Astrocyte of the spinal cord (primary cell): ENCODE data around the gene GIT2.
"Not testable (repeated sequence)": the region's sequence is repeated elsewhere in the genome, so short reads cannot be mapped to it uniquely, and the experiment has no call there.

Experiments
- DNase-seq: peaks from one replicate; pipeline ENCODE4 v3.0.0; 2011; ENCODE audit warnings: low read depth, low spot score
- H3K4me3 ChIP-seq: 2 replicates; pipeline ENCODE4 v1.5.1; 2011; ENCODE audit warnings: low read depth, mild to moderate bottlenecking, low read length, moderate library complexity
- in situ Hi-C: cut with HindIII; loops from 2 replicates; pipeline ENCODE4 v1.10.0; 2017; ENCODE audit warnings: low sequenced_read_pairs
- TF ChIP-seq, protein P1 (sequence below): IDR thresholded peaks from 2 replicates; pipeline ENCODE4 v1.5.1; 2012; ENCODE audit warnings: low read depth, mild to moderate bottlenecking, low read length, inconsistent platforms

GIT2 gene

DNA sequence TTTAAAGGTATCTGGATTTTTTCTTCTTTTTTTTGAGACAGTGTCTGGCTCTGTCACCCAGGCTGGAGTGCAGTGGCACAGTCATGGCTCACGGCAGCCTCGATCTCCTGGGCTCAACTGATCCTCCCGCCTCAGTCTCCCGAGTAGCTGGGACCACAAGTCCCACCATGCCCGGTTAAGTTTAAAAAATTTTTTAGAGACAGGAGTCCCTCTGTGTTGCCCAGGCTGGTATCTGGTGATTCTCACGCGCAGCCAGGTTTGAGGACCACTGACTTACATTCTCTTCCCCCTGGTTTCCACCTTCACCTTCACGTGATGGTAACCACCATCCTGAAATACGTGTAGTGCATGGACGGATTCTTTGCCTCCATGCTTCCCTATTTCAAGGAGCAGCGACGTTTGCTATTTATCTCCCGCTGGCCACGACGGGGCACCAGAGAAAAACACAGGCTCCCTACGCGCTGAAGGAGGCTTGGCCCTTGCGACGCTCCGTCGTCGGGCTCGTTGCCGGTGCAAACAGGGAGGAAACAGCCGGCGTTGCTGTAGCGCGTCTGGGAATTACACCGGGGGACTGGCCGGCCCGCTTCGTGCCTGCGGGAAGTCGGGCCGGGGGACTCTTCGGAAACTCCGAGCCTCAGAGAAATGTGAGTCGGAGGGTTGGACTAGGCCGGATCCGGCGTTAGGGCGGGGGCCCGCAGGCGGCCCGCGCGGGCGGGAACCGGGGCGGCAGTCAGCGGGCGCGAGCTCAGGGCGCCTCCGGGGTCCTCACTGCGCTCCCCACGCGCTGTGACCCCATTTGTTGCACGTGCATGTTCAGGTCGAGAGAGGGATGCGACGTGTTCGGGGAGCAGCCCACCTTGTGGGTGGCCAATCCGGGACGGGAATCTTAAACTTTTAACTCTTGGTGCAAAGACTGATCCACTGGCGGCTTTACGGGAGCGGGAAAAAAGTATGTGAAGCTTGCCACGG, 96.1 kb downstream of the GIT2 start, which contains the start of gene TCHP:
TSS of gene TCHP (plus strand) at position 492 of the 969 bp plus-strand sequence. CDS start 2,753 bp downstream, outside the sequence.
- peak; percentile 89 for DNase-seq
- in situ Hi-C loops, result no loop called here
- TF ChIP-seq, protein P1, sequence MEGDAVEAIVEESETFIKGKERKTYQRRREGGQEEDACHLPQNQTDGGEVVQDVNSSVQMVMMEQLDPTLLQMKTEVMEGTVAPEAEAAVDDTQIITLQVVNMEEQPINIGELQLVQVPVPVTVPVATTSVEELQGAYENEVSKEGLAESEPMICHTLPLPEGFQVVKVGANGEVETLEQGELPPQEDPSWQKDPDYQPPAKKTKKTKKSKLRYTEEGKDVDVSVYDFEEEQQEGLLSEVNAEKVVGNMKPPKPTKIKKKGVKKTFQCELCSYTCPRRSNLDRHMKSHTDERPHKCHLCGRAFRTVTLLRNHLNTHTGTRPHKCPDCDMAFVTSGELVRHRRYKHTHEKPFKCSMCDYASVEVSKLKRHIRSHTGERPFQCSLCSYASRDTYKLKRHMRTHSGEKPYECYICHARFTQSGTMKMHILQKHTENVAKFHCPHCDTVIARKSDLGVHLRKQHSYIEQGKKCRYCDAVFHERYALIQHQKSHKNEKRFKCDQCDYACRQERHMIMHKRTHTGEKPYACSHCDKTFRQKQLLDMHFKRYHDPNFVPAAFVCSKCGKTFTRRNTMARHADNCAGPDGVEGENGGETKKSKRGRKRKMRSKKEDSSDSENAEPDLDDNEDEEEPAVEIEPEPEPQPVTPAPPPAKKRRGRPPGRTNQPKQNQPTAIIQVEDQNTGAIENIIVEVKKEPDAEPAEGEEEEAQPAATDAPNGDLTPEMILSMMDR, result peak; percentile 28
- H3K4me3 ChIP-seq, result peak within 1 kb of the TSS; percentile 73

GRCh38 chr12:109899345-109899744, 96.8 kb downstream of the GIT2 start:
- in situ Hi-C loops, DNase-seq: not testable (repeated sequence)
- peak overlapping the region; percentile 73 for H3K4me3 ChIP-seq

- H3K4me3 ChIP-seq, result no peak overlapping the region
- in situ Hi-C loops, result no loop called here
- TF ChIP-seq, protein P1, result no peak
- no peak for DNase-seq
Observed at GRCh38 chr12:109897029-109897428, 99.1 kb downstream of the GIT2 start.

GRCh38 chr12:109896188-109896587, 100.0 kb downstream of the GIT2 start:
- TF ChIP-seq, protein P1, result no peak
- DNase-seq, result no peak
- in situ Hi-C loops, result no loop called here

DNA sequence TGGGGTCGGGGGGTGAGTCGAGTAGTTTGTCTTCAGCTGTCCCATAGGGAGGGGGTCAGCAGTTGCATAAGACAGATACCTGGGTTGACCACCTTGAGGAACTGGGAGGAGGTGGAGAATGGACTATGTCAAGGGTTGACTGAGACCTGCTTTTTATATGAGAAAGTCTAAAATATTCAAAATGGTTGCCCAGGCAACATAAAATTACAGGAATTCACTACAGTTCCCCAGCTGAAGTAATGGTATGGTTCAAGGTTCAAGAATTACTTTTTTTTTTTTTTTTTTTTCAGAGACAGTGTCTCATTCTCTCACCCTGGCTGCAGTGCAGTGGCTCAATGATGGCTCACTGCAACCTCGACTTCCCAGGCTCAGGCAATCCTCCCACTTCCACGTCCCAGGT, 101.2 kb downstream of the GIT2 start:
- DNase-seq, result no peak
- TF ChIP-seq, protein P1, result no peak
- in situ Hi-C loops, result no loop called here
- H3K4me3 ChIP-seq, result no peak overlapping the region

More at GRCh38 chr12:109896188-109896587, 100.0 kb downstream of the GIT2 start:
- H3K4me3 ChIP-seq, result no peak overlapping the region

GRCh38 chr12:109893261-109893995, 102.7 kb downstream of the GIT2 start:
- DNase-seq, result no peak
- H3K4me3 ChIP-seq, result no peak overlapping the region
- in situ Hi-C loops, result no loop called here
- TF ChIP-seq, protein P1, result no peak
